Endothelial cell of umbilical vein (primary cell): ENCODE data around the gene BANK1. TPM values are rescaled to one million over a fixed set of nuclear protein-coding genes. Genes with fewer than 3 reads are reported as not detected.

ENCODE experiments used
- BruUV-seq: library from RNA; stranded (reverse); fragments of 400-500 nt; replicated peaks from 2 replicates; lab custom pipeline; 2021; lab: Mats Ljungman, UMichigan
- CTCF ChIA-PET: fragments of 300-600, 350-600 bp; sonication (Branson Sonifier 250); formaldehyde crosslinking; loops from one replicate; lab custom pipeline; 2021; ENCODE audit warnings: antibody characterized with exemption, inconsistent platforms; lab: Charles Lee
- POLR2A ChIA-PET: fragments of 300-600, 350-600 bp; sonication (Branson Sonifier 250); formaldehyde crosslinking; loops from one replicate; lab custom pipeline; 2021; ENCODE audit warnings: antibody characterized with exemption, inconsistent platforms; lab: Charles Lee
- DNase-seq: peaks from one replicate; pipeline ENCODE4 v3.0.0-alpha.2; 2011; ENCODE audit warnings: low read depth, low spot score
- FAIRE-seq: peaks from 2 replicates; lab custom pipeline; 2011; peaks lifted over from hg19 to GRCh38; lab: Jason Lieb, UNC
- H2AFZ ChIP-seq: 2 replicates; pipeline ENCODE4 v1.6.0; 2012; ENCODE audit warnings: low read depth, low read length, control low read depth, inconsistent platforms
- H3K27ac ChIP-seq: 2 replicates; pipeline ENCODE4 v1.5.1; 2011; ENCODE audit warnings: low read depth, mild to moderate bottlenecking, control low read depth, low read length, moderate library complexity; ENCODE audit not compliant: insufficient read depth
- H3K27me3 ChIP-seq, 2 experiments: 2 replicates each; pipeline versions ENCODE4 v1.6.0 to v1.6.1; 2011; ENCODE audit warnings: low read length in 2 of 2, mixed read lengths in 1 of 2; ENCODE audit not compliant: control insufficient read depth in 2 of 2, insufficient read depth in 2 of 2
- H3K36me3 ChIP-seq, 2 experiments: 2 replicates in 1 of 2; 3 replicates in 1 of 2; pipeline ENCODE4 v1.5.1; 2011; ENCODE audit warnings: low read length in 2 of 2, mild to moderate bottlenecking in 1 of 2, moderate library complexity in 1 of 2; ENCODE audit not compliant: control insufficient read depth in 2 of 2, insufficient read depth in 2 of 2; ENCODE audit errors: extremely low read depth in 1 of 2
- H3K4me1 ChIP-seq: 3 replicates; pipeline ENCODE4 v1.5.1; 2011; ENCODE audit warnings: mild to moderate bottlenecking, low read length; ENCODE audit not compliant: control insufficient read depth, insufficient read depth; ENCODE audit errors: extremely low read depth
- H3K4me2 ChIP-seq: 2 replicates; pipeline ENCODE4 v1.6.1; 2011; ENCODE audit warnings: low read length, control low read depth, mixed read lengths; ENCODE audit not compliant: insufficient read depth
- H3K4me3 ChIP-seq, 3 experiments: fragments of 200-600 bp in 1 of 3; sonication (generic), shearing (Covaris generic) in 1 of 3; replicated peaks in 1 of 3; 2 replicates each; pipeline ENCODE4 v1.5.1; 2011 to 2016; ENCODE audit warnings: control low read depth in 3 of 3, low read length in 3 of 3, mild to moderate bottlenecking in 2 of 3, inconsistent platforms in 1 of 3, low read depth in 1 of 3, moderate library complexity in 1 of 3; ENCODE audit not compliant: insufficient read depth in 1 of 3
- H3K79me2 ChIP-seq: 2 replicates; pipeline ENCODE4 v1.6.0; 2012; ENCODE audit warnings: low read length, inconsistent platforms; ENCODE audit not compliant: control insufficient read depth, insufficient read depth
- H3K9ac ChIP-seq: replicated peaks from 2 replicates; pipeline ENCODE3; 2011; ENCODE audit warnings: low read length, control low read depth; ENCODE audit not compliant: insufficient read depth; ENCODE audit errors: extremely low read depth
- H3K9me1 ChIP-seq: replicated peaks from 3 replicates; pipeline ENCODE4 v1.6.0; 2011; ENCODE audit warnings: mild to moderate bottlenecking, low read length; ENCODE audit not compliant: control insufficient read depth, insufficient read depth; ENCODE audit errors: extremely low read depth
- H3K9me3 ChIP-seq: replicated peaks from 2 replicates; pipeline ENCODE4 v1.5.1; 2012; ENCODE audit warnings: low read length, inconsistent platforms; ENCODE audit not compliant: control insufficient read depth, insufficient read depth
- H4K20me1 ChIP-seq: replicated peaks from 2 replicates; pipeline ENCODE3; 2011; ENCODE audit warnings: mild to moderate bottlenecking, low read length; ENCODE audit not compliant: control insufficient read depth, insufficient read depth; ENCODE audit errors: extremely low read depth
- EZH2 ChIP-seq: IDR thresholded peaks from 2 replicates; pipeline ENCODE4 v1.6.1; 2012; ENCODE audit warnings: borderline replicate concordance, low read depth, mild to moderate bottlenecking, moderate library complexity, low read length, inconsistent platforms; ENCODE audit not compliant: severe bottlenecking
- FOS ChIP-seq: IDR thresholded peaks from 2 replicates; pipeline ENCODE4 v1.6.1; 2011; ENCODE audit warnings: mild to moderate bottlenecking, low read length, moderate library complexity, borderline replicate concordance; ENCODE audit not compliant: insufficient read depth
- GATA2 ChIP-seq: IDR thresholded peaks from 2 replicates; pipeline ENCODE4 v1.7.0; 2011; ENCODE audit warnings: low read depth, mild to moderate bottlenecking, moderate library complexity, mixed read lengths, low read length; ENCODE audit not compliant: insufficient read length, insufficient read depth
- JUN ChIP-seq: IDR thresholded peaks from 2 replicates; pipeline ENCODE4 v1.6.1; 2011; ENCODE audit warnings: borderline replicate concordance, low read depth; ENCODE audit not compliant: insufficient read length, insufficient read depth
- MAX ChIP-seq: IDR thresholded peaks from 2 replicates; pipeline ENCODE4 v1.6.1; 2011; ENCODE audit not compliant: insufficient read depth, insufficient read length
- MYC ChIP-seq: IDR thresholded peaks from one replicate; pipeline ENCODE4 v1.6.1; 2011; ENCODE audit warnings: mild to moderate bottlenecking, low read depth, low read length
- POLR2A ChIP-seq: IDR thresholded peaks from 2 replicates; pipeline ENCODE4 v1.6.1; 2012; ENCODE audit warnings: low read depth, mild to moderate bottlenecking, control low read depth, low read length
- POLR2AphosphoS5 ChIP-seq: IDR thresholded peaks from 2 replicates; pipeline ENCODE4 v1.6.1; 2012; ENCODE audit warnings: low read depth, mild to moderate bottlenecking, control low read depth, low read length, moderate library complexity; ENCODE audit not compliant: insufficient read depth
- dilution Hi-C: fragments of 300-500 bp; cut with MboI; formaldehyde crosslinking; loops from one replicate; pipeline ENCODE4 v1.15.0; 2019; ENCODE audit warnings: low sequenced_read_pairs; ENCODE audit not compliant: extremely low pct_ligation_motif_present
- intact Hi-C: fragments of 100-400 bp; cut with micrococcal nuclease; formaldehyde crosslinking; loops from one replicate; pipeline ENCODE4 v1.10.0; 2022
- polyA plus RNA-seq, 4 experiments: library from polyadenylated mRNA; depleted of rRNA in 3 of 4; stranded (reverse) in 3 of 4; unstranded in 1 of 4; fragments of >200 nt; gene quantifications; 2 replicates each; pipeline versions ENCODE4 v1.2.1 to v1.2.3, GENCODE V29; 2011 to 2012; ENCODE audit warnings: missing spikeins in 1 of 4
- total RNA-seq: library from RNA; stranded (reverse); gene quantifications from 2 replicates; pipeline ENCODE4 v1.2.3, GENCODE V29; 2021
- TF ChIP-seq, protein P1 (sequence below), 2 donors: IDR thresholded peaks; 1 replicate in 1 of 2; 2 replicates in 1 of 2; pipeline ENCODE4 v1.5.1; 2011; ENCODE audit warnings: low read length in 2 of 2, mild to moderate bottlenecking in 2 of 2, moderate library complexity in 2 of 2, control low read depth in 1 of 2, inconsistent platforms in 1 of 2, low read depth in 1 of 2; ENCODE audit not compliant: insufficient read depth in 1 of 2; ENCODE audit errors: extremely low read depth in 1 of 2

Gene BANK1
- total and polyA plus RNA-seq, 2 donors (not counting 3 experiments of a cell fraction or from before 2014, with no cell fraction given) = 0.29 to 0.32 TPM

DNA sequence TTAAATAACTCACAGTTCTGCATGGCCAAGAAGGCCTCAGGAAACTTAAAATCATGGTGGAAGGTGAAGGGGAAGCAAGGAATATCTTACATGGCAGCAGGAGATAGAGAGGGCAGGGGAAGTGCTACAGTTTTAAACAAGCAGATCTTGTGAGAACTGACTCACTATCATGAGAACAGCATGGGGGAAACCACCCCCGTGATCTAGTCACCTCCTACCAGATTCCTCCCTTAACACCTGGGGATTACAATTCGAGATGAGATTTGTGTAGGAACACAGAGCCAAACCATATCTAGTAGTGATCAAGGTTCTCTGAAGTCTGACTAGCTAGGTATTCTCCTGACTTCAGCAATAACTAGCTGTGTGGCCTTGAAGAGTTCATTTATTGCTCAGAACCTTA lies 56.0 kb downstream of the BANK1 start:
- no peak overlapping the region for H3K4me2 ChIP-seq
- no peak overlapping the region for H3K27ac ChIP-seq
- H3K4me3 ChIP-seq = no peak overlapping the region
- H3K27me3 ChIP-seq = no peaks in the 10 kb centered on the region
- intact Hi-C loops = no loop called here
- H3K79me2 ChIP-seq = no peaks in the 10 kb centered on the region
- no peak overlapping the region for H2AFZ ChIP-seq
- BruUV-seq = no TSS peak
- TF ChIP-seq, protein P1, sequence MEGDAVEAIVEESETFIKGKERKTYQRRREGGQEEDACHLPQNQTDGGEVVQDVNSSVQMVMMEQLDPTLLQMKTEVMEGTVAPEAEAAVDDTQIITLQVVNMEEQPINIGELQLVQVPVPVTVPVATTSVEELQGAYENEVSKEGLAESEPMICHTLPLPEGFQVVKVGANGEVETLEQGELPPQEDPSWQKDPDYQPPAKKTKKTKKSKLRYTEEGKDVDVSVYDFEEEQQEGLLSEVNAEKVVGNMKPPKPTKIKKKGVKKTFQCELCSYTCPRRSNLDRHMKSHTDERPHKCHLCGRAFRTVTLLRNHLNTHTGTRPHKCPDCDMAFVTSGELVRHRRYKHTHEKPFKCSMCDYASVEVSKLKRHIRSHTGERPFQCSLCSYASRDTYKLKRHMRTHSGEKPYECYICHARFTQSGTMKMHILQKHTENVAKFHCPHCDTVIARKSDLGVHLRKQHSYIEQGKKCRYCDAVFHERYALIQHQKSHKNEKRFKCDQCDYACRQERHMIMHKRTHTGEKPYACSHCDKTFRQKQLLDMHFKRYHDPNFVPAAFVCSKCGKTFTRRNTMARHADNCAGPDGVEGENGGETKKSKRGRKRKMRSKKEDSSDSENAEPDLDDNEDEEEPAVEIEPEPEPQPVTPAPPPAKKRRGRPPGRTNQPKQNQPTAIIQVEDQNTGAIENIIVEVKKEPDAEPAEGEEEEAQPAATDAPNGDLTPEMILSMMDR (IDR thresholded peaks at IDR 0.05; ENCODE audit: extremely low read depth in 1 of 2, insufficient read depth in 1 of 2, low read depth in 1 of 2, low read length in 2 of 2) = no peak
- TF ChIP-seq POLR2AphosphoS5 (no peak), MAX (no peak), FOS (no peak), EZH2 (no peak), MYC (no peak), JUN (no peak), GATA2 (no peak), POLR2A (no peak)
- FAIRE-seq (no peak), DNase-seq (no peak)
- no peaks in the 10 kb centered on the region for H3K4me1 ChIP-seq
- H4K20me1 ChIP-seq = no peaks in the 10 kb centered on the region
- H3K9me1 ChIP-seq = no peaks in the 10 kb centered on the region
- H3K36me3 ChIP-seq = no peaks in the 10 kb centered on the region
- dilution Hi-C loops = no loop called here
- no peaks in the 10 kb centered on the region for H3K9me3 ChIP-seq
- ChIA-PET POLR2A (no interaction called here), CTCF (no interaction called here)
- no peak overlapping the region for H3K9ac ChIP-seq
